Large intestine (tissue), 3 donors: ENCODE measurements around the gene SALL2. TPM values are rescaled to one million over a fixed set of nuclear protein-coding genes. Genes with fewer than 3 reads are reported as not detected.
A peak's percentile ranks its signal among the peaks of the same experiment; 100 is the strongest.

Experiments
- DNase-seq, 2 donors: peaks; one replicate each; pipeline versions ENCODE4 v3.0.0 to v3.0.0-alpha.2; 2013
- H3K27ac ChIP-seq: one replicate; pipeline ENCODE4 v1.5.1; 2013; ENCODE audit warnings: low read length
- H3K27me3 ChIP-seq: 2 replicates; pipeline ENCODE4 v1.6.1; 2013; ENCODE audit warnings: low read length; ENCODE audit not compliant: control insufficient read depth, insufficient read depth
- H3K36me3 ChIP-seq: 2 replicates; pipeline ENCODE4 v1.6.1; 2013; ENCODE audit warnings: low read length; ENCODE audit not compliant: control insufficient read depth, insufficient read depth
- H3K4me1 ChIP-seq: one replicate; pipeline ENCODE4 v1.6.1; 2013; ENCODE audit warnings: low read length; ENCODE audit not compliant: control insufficient read depth, insufficient read depth
- H3K4me3 ChIP-seq: one replicate; pipeline ENCODE4 v1.5.1; 2013; ENCODE audit warnings: low read length
- H3K9me3 ChIP-seq: one replicate; pipeline ENCODE4 v1.6.1; 2013; ENCODE audit warnings: mild to moderate bottlenecking, low read depth, low read length, moderate library complexity; ENCODE audit not compliant: control insufficient read depth
- WGBS: methylation state at CpG from one replicate; pipeline ENCODE4 v1.1.5; 2013; ENCODE audit warnings: low lambda C conversion rate; ENCODE audit not compliant: insufficient coverage; 5-methylcytosine and 5-hydroxymethylcytosine counted together
- polyA plus RNA-seq: library from polyadenylated mRNA; unstranded; fragments of 120-200 nt; gene quantifications from one replicate; pipeline ENCODE4 v1.2.1, GENCODE V29; 2013

The SALL2 gene
- polyA plus RNA-seq, 1 donor = 10.2 TPM

DNA sequence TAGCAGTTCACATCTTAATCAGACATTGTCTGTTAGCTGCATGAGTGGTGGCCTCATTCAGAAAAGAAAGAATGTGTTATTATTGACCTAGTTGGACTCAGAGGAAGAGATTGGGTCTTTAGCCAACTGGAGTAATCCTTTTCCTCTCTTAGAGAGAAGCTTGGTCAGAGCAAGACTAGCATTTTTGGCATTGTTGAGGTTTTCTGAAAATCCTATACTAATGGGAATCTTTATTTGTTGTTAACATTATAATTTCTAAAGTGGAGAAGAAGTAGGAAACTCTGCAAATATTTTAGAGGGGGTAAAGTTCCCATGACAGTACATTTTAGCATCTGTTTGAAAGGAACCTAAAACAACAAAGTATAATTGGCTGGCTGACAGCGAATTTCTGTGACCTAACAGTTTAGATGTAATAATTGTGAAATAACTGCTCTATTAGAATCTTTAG lies 39.5 kb downstream of the SALL2 start:
- Histone ChIP-seq H3K9me3 (no peaks in the 10 kb centered on the region), H3K27ac (no peak overlapping the region), H3K27me3 (no peaks in the 10 kb centered on the region), H3K36me3 (peaks cover 44% of the 10 kb centered on the region), H3K4me3 (no peak overlapping the region), H3K4me1 (peaks cover 2% of the 10 kb centered on the region)
- DNase-seq = no peak
- no CpG with 5 or more reads among the region's 1 CpG for WGBS

DNA sequence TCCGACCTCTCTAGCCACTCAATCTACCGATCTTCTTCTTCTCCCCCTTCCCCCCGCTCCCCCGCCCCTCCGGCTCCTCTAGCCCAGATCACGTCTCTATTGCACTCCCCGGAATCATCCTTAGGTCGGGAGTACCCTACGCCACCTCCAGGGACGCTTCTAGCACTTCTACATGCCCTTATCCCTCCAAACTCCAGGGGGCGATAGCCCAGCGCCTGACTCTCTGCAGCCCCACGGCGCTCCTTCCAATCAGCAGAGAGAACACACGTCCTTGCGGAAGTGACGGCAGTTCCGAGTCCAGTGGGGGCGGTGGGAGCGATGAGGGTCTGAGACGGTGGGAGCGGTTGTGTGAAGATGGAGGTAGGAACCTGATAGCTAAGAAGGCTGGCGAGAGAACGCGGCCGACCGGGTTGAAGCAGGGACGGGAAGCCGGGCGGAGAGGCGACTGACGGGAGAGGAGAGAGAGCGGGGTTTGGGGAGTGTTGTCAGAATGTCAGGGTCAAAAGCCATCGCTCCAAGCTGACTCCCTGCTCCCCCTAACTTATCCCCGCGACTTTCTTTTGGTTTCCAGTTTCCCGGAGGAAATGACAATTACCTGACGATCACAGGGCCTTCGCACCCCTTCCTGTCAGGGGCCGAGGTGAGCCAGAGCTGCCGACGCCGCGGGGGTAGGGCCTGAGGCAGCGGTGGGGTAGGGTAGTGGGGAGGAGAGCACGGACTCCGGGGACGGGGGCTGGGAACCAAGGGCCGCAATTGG lies 49.0 kb downstream of the SALL2 start, which contains the start of the genes RAB2B and TOX4:
TSS of gene RAB2B (minus strand) at position 35 of the 757 bp plus-strand sequence. CDS start 87 bp downstream, outside the sequence.
TSS of gene TOX4 (plus strand) at position 271 of the 757 bp plus-strand sequence. CDS start at position 355, 84 bp downstream.
- H3K27me3 ChIP-seq = no peaks in the 10 kb centered on the region
- no CpG with 5 or more reads among the region's 49 CpGs for WGBS
- peak within 1 kb of the TSS; percentile 85 for H3K27ac ChIP-seq
- DNase-seq = peak; percentile 99
- no peaks in the 10 kb centered on the region for H3K9me3 ChIP-seq
- H3K4me1 ChIP-seq = peaks cover 2% of the 10 kb centered on the region
- peaks cover 16% of the 10 kb centered on the region for H3K36me3 ChIP-seq
- peak within 1 kb of the TSS; percentile 94 for H3K4me3 ChIP-seq

DNA sequence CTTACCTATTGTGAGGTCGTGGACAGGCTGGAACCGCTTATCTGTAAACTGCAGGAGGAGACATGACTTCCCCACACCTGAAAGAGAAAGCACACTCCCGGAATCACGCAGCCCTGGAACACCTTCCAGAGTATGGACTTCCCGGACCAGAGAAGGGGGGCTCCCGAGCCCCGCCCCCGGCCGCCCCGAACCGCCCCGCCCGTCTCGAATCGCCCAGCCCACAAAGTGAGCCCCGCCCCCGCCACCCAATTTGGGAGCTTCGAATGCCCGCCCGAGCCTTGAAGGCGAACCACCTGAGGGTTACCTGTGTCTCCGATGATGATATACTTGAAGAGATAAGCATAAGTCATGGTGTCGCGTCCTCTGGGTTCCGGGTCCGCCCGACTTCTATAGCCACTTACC lies 49.6 kb downstream of the SALL2 start:
- Histone ChIP-seq H3K36me3 (peaks cover 16% of the 10 kb centered on the region), H3K4me3 (peak overlapping the region; percentile 94), H3K4me1 (peaks cover 2% of the 10 kb centered on the region), H3K9me3 (no peaks in the 10 kb centered on the region), H3K27ac (peak overlapping the region; percentile 84), H3K27me3 (no peaks in the 10 kb centered on the region)
- DNase-seq = no peak
- no CpG with 5 or more reads among the region's 27 CpGs for WGBS

DNA sequence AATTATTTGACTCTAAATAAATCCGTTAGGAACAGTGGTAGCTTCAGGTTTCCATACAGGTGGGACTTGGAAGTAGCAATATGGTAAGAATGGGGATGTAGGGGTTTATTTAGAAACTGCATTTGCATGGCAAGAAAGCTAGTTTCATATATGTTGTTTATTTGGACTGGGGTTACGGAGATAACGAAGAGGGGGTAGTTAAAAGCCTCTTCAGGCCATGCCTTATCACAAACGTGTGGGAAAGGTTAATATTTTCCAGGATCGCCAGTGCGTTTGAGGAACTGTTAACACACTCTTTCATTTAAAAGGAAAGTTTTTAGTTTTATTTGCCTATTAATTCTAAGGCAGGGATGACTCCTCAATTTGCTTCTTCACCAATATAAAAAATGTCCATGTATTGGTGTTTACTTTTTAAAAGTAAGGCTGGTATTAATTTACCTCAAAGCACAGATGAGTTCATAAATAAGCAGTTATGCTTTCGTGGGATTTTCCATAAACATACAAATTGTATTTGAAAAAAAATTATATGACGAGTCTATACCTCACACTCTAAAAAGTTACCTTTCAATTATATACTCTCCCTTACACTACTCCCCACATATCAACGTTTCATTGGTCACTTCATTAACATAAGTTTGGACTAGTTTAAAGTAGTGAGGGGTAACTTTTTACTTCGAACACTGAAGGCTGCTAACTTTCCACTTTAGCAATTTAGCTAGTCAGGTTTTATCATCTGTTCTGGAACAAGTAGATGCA lies 50.2 kb downstream of the SALL2 start:
- Histone ChIP-seq H3K4me3 (peak overlapping the region; percentile 94), H3K36me3 (peaks cover 13% of the 10 kb centered on the region), H3K27me3 (no peaks in the 10 kb centered on the region), H3K4me1 (peaks cover 2% of the 10 kb centered on the region), H3K27ac (peak overlapping the region; percentile 84), H3K9me3 (no peaks in the 10 kb centered on the region)
- DNase-seq = peak in 1 of 2 donors; percentile 14
- 0% methylated on average over 3 of the region's 10 CpGs for WGBS

Other genes with a start within 250 kb of the SALL2 start
- 0.49 TPM for gene RPGRIP1, start 246.3 kb downstream of the SALL2 start, polyA plus RNA-seq
- 81.9 TPM for gene SUPT16H, start 142.3 kb downstream of the SALL2 start, polyA plus RNA-seq
- 40.0 TPM for gene CHD8, start 70.2 kb downstream of the SALL2 start, polyA plus RNA-seq
- gene RAB2B, start 49.4 kb downstream of the SALL2 start, polyA plus RNA-seq = 31.6 TPM
- gene TOX4, start 49.2 kb downstream of the SALL2 start, polyA plus RNA-seq = 55.2 TPM
- 57.9 TPM for gene METTL3, start 15.0 kb downstream of the SALL2 start, polyA plus RNA-seq
- not detected for gene OR10G3, start 53.7 kb upstream of the SALL2 start, polyA plus RNA-seq
- not detected for gene OR10G2, start 108.6 kb upstream of the SALL2 start, polyA plus RNA-seq
- not detected for gene OR4E2, start 127.5 kb upstream of the SALL2 start, polyA plus RNA-seq
- not detected for gene OR4E1, start 147.5 kb upstream of the SALL2 start, polyA plus RNA-seq